HG03108 (cell line): ENCODE data around the gene DLST.

ENCODE experiments used
- ATAC-seq: cut with Tn5 transposase; IDR thresholded peaks from one replicate; pipeline ENCODE4 v1.9.1; 2021; ENCODE audit warnings: moderate library complexity; ENCODE audit not compliant: unreplicated experiment

DLST gene

GRCh38 chr14:74859757-74860552 lies 21.8 kb upstream of the DLST start:
- no peak for ATAC-seq

GRCh38 chr14:74860899-74861733 lies 20.6 kb upstream of the DLST start:
- ATAC-seq = no peak

GRCh38 chr14:74861734-74862090 lies 20.0 kb upstream of the DLST start:
- no peak for ATAC-seq

- ATAC-seq = no peak
These were observed 18.4 kb upstream of the DLST start for GRCh38 chr14:74863274-74863673.

GRCh38 chr14:74864198-74864597 lies 17.5 kb upstream of the DLST start:
- ATAC-seq = no peak

GRCh38 chr14:74865156-74865555 lies 16.6 kb upstream of the DLST start:
- ATAC-seq = no peak

GRCh38 chr14:74866708-74867389 lies 14.9 kb upstream of the DLST start:
- ATAC-seq = no peak

GRCh38 chr14:74867673-74868072 lies 14.0 kb upstream of the DLST start:
- no peak for ATAC-seq

GRCh38 chr14:74868739-74869138 lies 13.0 kb upstream of the DLST start:
- no peak for ATAC-seq

GRCh38 chr14:74871819-74872218 lies 9.9 kb upstream of the DLST start:
- ATAC-seq = no peak

- no peak for ATAC-seq
These were observed 6.5 kb upstream of the DLST start for GRCh38 chr14:74875204-74875603.

GRCh38 chr14:74875941-74876913 lies 5.5 kb upstream of the DLST start, which contains the start of gene PROX2:
Gene PROX2 (minus strand): TSS chr14:74876145. CDS start chr14:74863834, 12,311 bp downstream.
- ATAC-seq = no peak

- ATAC-seq = no peak
These were observed 2.1 kb upstream of the DLST start for GRCh38 chr14:74879427-74880182.

- ATAC-seq = peak; percentile 23
These were observed 596 bp downstream of the DLST start for GRCh38 chr14:74882103-74882920.

GRCh38 chr14:74886001-74886400 lies 4.3 kb downstream of the DLST start:
- ATAC-seq = no peak

- no peak for ATAC-seq
These were observed 6.7 kb downstream of the DLST start for GRCh38 chr14:74888164-74889158.

GRCh38 chr14:74890262-74890661 lies 8.5 kb downstream of the DLST start:
- ATAC-seq = no peak

GRCh38 chr14:74891870-74892269 lies 10.2 kb downstream of the DLST start:
- no peak for ATAC-seq
